HepG2 (cell line): ENCODE data around the gene CTNNA3. TPM values are rescaled to one million over a fixed set of nuclear protein-coding genes. Genes with fewer than 3 reads are reported as not detected.
"Not testable (repeated sequence)": the region's sequence is repeated elsewhere in the genome, so short reads cannot be mapped to it uniquely, and the experiment has no call there.

Experiments used
- ATAC-seq: fragments of 200-7000 bp; cut with Tn5 transposase; 3 replicates; pipeline ENCODE4 v1.9.1; 2020; ENCODE audit warnings: mild to moderate bottlenecking, moderate library complexity
- BruUV-seq: library from RNA; stranded (reverse); fragments of 400-500 nt; replicated peaks from 2 replicates; lab custom pipeline; 2021; lab: Mats Ljungman, UMichigan
- CTCF ChIA-PET: fragments of 300-600 bp; formaldehyde crosslinking; extraction: SDS; loops from one replicate; lab custom pipeline; 2021; ENCODE audit warnings: low total read pairs, inconsistent platforms, low intra/inter-chr PET ratio; lab: Yijun Ruan, JAX
- POLR2A ChIA-PET: fragments of 350-600 bp; sonication (Branson Sonifier 250); formaldehyde crosslinking; loops from one replicate; lab custom pipeline; 2020; ENCODE audit warnings: antibody characterized with exemption, inconsistent platforms; lab: Yijun Ruan, JAX
- DNase-seq: peaks from one replicate; pipeline ENCODE4 v3.0.0-alpha.2; 2015; ENCODE audit warnings: low spot score
- FAIRE-seq: peaks from 3 replicates; lab custom pipeline; 2011; peaks lifted over from hg19 to GRCh38; lab: Jason Lieb, UNC
- H2AFZ ChIP-seq: one replicate; pipeline ENCODE4 v1.6.1; 2011; ENCODE audit warnings: low read length, inconsistent platforms
- H3K27ac ChIP-seq: fragments of 300-600 bp; 3 replicates; pipeline ENCODE4 v1.8.0; 2011; ENCODE audit warnings: mixed run types, mild to moderate bottlenecking, mixed read lengths, low read length, inconsistent platforms; ENCODE audit not compliant: insufficient read depth; ENCODE audit errors: extremely low read length
- H3K27me3 ChIP-seq, 2 experiments: fragments of 200-600 bp in 1 of 2; 2 replicates in 1 of 2; 3 replicates in 1 of 2; pipeline versions ENCODE4 v1.6.0 to v1.8.0; 2011; ENCODE audit warnings: low read length in 2 of 2, mild to moderate bottlenecking in 2 of 2, moderate library complexity in 2 of 2, inconsistent platforms in 1 of 2; ENCODE audit not compliant: insufficient read depth in 2 of 2, control insufficient read depth in 1 of 2
- H3K36me3 ChIP-seq, 2 experiments: fragments of 200-600 bp in 1 of 2; replicated peaks in 1 of 2; 2 replicates in 1 of 2; 3 replicates in 1 of 2; pipeline versions ENCODE4 v1.5.1 to v1.8.0; 2011; ENCODE audit warnings: low read length in 2 of 2, inconsistent platforms in 1 of 2; ENCODE audit not compliant: insufficient read depth in 2 of 2, control insufficient read depth in 1 of 2
- H3K4me1 ChIP-seq: 2 replicates; pipeline ENCODE4 v1.5.1; 2012; ENCODE audit warnings: low read length, inconsistent platforms; ENCODE audit not compliant: insufficient read depth
- H3K4me2 ChIP-seq: 2 replicates; pipeline ENCODE4 v1.6.0; 2011; ENCODE audit warnings: low read depth, low read length, inconsistent platforms
- H3K4me3 ChIP-seq, 3 experiments: fragments of 200-600 bp in 1 of 3; sonication (generic), shearing (Covaris generic) in 1 of 3; replicated peaks in 1 of 3; 2 replicates each; pipeline ENCODE4 v1.5.1; 2011 to 2016; ENCODE audit warnings: low read length in 3 of 3, inconsistent platforms in 2 of 3, low read depth in 2 of 3, mild to moderate bottlenecking in 2 of 3, control low read depth in 1 of 3, mixed read lengths in 1 of 3; ENCODE audit not compliant: insufficient read depth in 1 of 3
- H3K79me2 ChIP-seq: one replicate; pipeline ENCODE4 v1.6.1; 2011; ENCODE audit warnings: low read length, inconsistent platforms; ENCODE audit not compliant: insufficient read depth
- H3K9ac ChIP-seq: 2 replicates; pipeline ENCODE4 v1.6.0; 2011; ENCODE audit warnings: mild to moderate bottlenecking, low read depth, low read length, inconsistent platforms; ENCODE audit not compliant: insufficient read depth
- H3K9me3 ChIP-seq: 2 replicates; pipeline ENCODE4 v1.5.1; 2012; ENCODE audit warnings: mild to moderate bottlenecking, low read length
- H4K20me1 ChIP-seq: 2 replicates; pipeline ENCODE4 v1.6.0; 2011; ENCODE audit warnings: inconsistent platforms, mild to moderate bottlenecking, low read length, moderate library complexity; ENCODE audit not compliant: insufficient read depth
- ZBTB7B ChIP-seq: sonication (generic); formaldehyde crosslinking; IDR thresholded peaks from 2 replicates; pipeline ENCODE4 v1.4.0; 2020; ENCODE audit warnings: missing genetic modification reagents
- ZNF281 ChIP-seq: sonication (generic); formaldehyde crosslinking; IDR thresholded peaks from 2 replicates; pipeline ENCODE4 v1.4.0; 2020; ENCODE audit warnings: missing genetic modification reagents, borderline replicate concordance
- WGBS: methylation state at CpG from one replicate; pipeline ENCODE4 v1.1.6; 2017; ENCODE audit warnings: low lambda C conversion rate; 5-methylcytosine and 5-hydroxymethylcytosine counted together
- in situ Hi-C: cut with HindIII; loops from 2 replicates; pipeline ENCODE4 v1.10.0; 2017; ENCODE audit warnings: low pct_unique_long_range_greater_than_20kb; ENCODE audit not compliant: extremely low pct_ligation_motif_present
- intact Hi-C: fragments of 100-400 bp; cut with micrococcal nuclease; formaldehyde crosslinking; loops from one replicate; pipeline ENCODE4 v1.10.0; 2022; ENCODE audit not compliant: unreplicated experiment
- polyA plus RNA-seq, 8 experiments: library from polyadenylated mRNA; depleted of rRNA in 3 of 8; stranded (reverse) in 7 of 8; unstranded in 1 of 8; fragments of >200 nt; fragmentation: Illumina TruSeq in 4 of 8; extraction: Trizol in 4 of 8; gene quantifications; 2 replicates each; pipeline versions ENCODE4 v1.2.1 to v1.2.3, GENCODE V29; 2011 to 2016; ENCODE audit warnings: low read depth in 4 of 8, missing spikeins in 1 of 8, mixed read lengths in 1 of 8; ENCODE audit not compliant: insufficient read depth in 1 of 8
- total RNA-seq, 5 experiments: library from RNA; depleted of rRNA; stranded (reverse); fragments of >200 nt; fragmentation: Illumina TruSeq; extraction: Trizol; gene quantifications; 2 replicates each; pipeline ENCODE4 v1.2.3, GENCODE V29; 2016; ENCODE audit warnings: low read depth in 1 of 5
- TF ChIP-seq, protein P1 (sequence below): sonication (generic); formaldehyde crosslinking; IDR thresholded peaks from 2 replicates; pipeline ENCODE4 v1.5.1; 2020; ENCODE audit warnings: mild to moderate bottlenecking, missing genetic modification reagents, moderate library complexity

CTNNA3 gene
- total and polyA plus RNA-seq, 2 of the 13 experiments (the other 11 are each of a cell fraction or from before 2014, with no cell fraction given) = not detected

DNA sequence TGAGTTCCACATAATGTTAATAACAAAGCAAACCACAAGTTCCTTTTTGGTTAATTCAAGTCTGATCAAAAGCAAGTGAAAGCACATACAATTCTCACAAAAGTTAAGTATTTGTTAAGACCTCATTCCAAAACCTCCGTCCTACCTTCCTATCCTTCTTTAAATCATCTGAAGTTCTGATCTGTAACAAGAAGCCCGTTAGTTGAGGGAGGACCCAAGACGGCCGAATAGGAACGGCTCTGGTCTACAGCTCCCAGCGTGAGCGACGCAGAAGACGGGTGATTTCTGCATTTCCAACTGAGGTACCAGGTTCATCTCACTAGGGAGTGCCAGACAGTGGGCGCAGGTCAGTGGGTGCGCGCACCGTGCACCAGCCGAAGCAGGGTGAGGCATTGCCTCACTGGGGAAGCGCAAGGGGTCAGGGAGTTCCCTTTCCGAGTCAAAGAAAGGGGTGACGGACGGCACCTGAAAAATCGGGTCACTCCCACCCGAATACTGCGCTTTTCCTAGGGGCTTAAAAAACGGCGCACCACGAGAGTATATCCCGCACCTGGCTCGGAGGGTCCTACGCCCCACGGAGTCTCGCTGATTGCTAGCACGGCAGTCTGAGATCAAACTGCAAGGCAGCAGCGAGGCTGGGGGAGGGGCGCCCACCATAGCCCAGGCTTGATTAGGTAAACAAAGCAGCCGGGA is 309.0 kb downstream of the CTNNA3 start:
- H3K4me1 ChIP-seq, CTCF ChIA-PET, in situ Hi-C loops, H4K20me1 ChIP-seq, H3K27ac ChIP-seq, BruUV-seq, H3K27me3 ChIP-seq, H2AFZ ChIP-seq, H3K79me2 ChIP-seq, intact Hi-C loops, H3K4me3 ChIP-seq, H3K9me3 ChIP-seq, ATAC-seq, DNase-seq, H3K9ac ChIP-seq, POLR2A ChIA-PET, H3K36me3 ChIP-seq, FAIRE-seq: not testable (repeated sequence)
- TF ChIP-seq ZNF281 (CRISPR knock-in tag) (peak; percentile 68; the same call in 1 of the 2 replicates), ZBTB7B (CRISPR knock-in tag) (0 out of 2 replicates have a peak, but pooled peaks have one; percentile 26)
- TF ChIP-seq, protein P1, sequence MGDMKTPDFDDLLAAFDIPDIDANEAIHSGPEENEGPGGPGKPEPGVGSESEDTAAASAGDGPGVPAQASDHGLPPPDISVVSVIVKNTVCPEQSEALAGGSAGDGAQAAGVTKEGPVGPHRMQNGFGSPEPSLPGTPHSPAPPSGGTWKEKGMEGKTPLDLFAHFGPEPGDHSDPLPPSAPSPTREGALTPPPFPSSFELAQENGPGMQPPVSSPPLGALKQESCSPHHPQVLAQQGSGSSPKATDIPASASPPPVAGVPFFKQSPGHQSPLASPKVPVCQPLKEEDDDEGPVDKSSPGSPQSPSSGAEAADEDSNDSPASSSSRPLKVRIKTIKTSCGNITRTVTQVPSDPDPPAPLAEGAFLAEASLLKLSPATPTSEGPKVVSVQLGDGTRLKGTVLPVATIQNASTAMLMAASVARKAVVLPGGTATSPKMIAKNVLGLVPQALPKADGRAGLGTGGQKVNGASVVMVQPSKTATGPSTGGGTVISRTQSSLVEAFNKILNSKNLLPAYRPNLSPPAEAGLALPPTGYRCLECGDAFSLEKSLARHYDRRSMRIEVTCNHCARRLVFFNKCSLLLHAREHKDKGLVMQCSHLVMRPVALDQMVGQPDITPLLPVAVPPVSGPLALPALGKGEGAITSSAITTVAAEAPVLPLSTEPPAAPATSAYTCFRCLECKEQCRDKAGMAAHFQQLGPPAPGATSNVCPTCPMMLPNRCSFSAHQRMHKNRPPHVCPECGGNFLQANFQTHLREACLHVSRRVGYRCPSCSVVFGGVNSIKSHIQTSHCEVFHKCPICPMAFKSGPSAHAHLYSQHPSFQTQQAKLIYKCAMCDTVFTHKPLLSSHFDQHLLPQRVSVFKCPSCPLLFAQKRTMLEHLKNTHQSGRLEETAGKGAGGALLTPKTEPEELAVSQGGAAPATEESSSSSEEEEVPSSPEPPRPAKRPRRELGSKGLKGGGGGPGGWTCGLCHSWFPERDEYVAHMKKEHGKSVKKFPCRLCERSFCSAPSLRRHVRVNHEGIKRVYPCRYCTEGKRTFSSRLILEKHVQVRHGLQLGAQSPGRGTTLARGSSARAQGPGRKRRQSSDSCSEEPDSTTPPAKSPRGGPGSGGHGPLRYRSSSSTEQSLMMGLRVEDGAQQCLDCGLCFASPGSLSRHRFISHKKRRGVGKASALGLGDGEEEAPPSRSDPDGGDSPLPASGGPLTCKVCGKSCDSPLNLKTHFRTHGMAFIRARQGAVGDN (CRISPR knock-in tag) = 0 out of 2 replicates have a peak, but pooled peaks have one; percentile 9
- H3K4me2 ChIP-seq = peak overlapping the region; percentile 12; the same call in 1 of the 2 replicates
- WGBS = 10% methylated on average over 18 of the region's 33 CpGs
